ENCODE measurements around the gene NBPF26. TPM values are rescaled to one million over a fixed set of nuclear protein-coding genes. Genes with fewer than 3 reads are reported as not detected.
"Not testable (repeated sequence)": the region's sequence is repeated elsewhere in the genome, so short reads cannot be mapped to it uniquely, and the experiment has no call there.

NBPF26 gene
- total RNA-seq (2014; rRNA removed; shearing (Covaris generic)): 4.9 and 6.4 TPM in 2 replicates

DNA sequence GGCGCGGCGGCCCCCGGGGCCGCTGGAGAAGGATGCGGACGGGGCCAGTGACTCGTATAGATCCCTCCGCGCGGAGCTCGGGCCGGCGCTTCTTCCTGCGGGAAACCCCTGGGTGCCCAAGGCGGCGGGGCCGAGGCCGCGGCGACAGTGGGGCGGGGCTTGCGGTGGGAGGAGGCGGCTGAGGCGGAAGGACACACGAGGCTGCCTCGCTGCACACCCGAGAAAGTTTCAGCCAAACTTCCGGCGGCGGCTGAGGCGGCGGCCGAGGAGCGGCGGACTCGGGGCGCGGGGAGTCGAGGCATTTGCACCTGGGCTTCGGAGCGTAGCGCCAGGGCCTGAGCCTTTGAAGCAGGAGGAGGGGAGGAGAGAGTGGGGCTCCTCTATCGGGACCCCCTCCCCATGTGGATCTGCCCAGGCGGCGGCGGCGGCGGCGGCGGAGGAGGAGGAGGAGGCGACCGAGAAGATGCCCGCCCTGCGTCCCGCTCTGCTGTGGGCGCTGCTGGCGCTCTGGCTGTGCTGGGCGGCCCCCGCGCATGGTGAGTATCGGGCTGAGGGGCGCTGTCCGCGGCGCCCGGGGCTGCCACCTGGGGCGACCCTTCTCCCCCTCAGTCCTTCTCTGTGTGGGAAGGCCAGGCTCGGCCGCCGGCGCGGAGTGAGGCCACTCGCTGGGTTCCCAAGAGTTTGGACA, at the start of gene NBPF26:
TSS of gene NBPF26 (plus strand) at position 231 of the 688 bp plus-strand sequence.
- H3K27me3 ChIP-seq (ENCODE audit: control insufficient read depth, insufficient read depth, low read length); DNase-seq; H3K36me3 ChIP-seq (replicated peaks; ENCODE audit: control insufficient read depth, insufficient read depth, low read length): not testable (repeated sequence)
- H3K4me3 ChIP-seq (ENCODE audit: insufficient read depth, low read depth, low read length): peak within 1 kb of the TSS; percentile 49

DNA sequence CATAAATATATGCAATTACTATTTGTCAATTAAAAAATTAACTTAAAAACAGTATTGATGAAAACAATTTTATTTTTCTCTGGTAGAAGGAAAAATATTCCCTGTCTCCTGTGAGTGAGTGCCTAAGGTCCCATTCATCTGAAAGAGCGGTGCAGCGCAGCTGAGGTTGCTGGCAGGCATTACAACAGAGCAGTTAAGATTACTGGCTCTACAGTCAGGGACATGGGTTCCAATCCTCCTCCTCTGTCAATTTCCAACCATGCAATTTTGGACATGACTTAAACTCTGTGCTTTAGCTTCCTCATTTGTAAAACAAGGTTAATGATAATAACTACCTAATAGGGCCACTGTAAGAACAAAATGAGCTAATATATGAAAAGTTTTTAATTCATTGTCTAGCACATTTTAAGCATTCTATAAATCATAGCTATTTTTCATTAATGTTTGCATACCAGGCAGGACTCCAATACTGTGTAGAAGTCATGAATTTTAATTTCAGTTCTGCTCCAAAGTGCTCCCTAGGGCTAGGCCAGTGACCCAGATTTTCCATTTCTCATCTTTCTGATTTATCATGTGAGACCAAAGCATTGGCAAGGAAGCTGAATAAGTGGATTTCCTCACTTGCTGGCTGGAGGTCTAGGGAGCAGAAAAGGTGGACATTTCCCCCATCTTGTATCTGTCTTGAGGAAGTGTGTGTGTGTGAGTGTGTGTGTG, 43.5 kb upstream of the NBPF26 start:
- not testable (repeated sequence) for H3K36me3 ChIP-seq (replicated peaks; ENCODE audit: control insufficient read depth, insufficient read depth, low read length); DNase-seq; H3K4me3 ChIP-seq (ENCODE audit: insufficient read depth, low read depth, low read length); H3K27me3 ChIP-seq (ENCODE audit: control insufficient read depth, insufficient read depth, low read length)

DNA sequence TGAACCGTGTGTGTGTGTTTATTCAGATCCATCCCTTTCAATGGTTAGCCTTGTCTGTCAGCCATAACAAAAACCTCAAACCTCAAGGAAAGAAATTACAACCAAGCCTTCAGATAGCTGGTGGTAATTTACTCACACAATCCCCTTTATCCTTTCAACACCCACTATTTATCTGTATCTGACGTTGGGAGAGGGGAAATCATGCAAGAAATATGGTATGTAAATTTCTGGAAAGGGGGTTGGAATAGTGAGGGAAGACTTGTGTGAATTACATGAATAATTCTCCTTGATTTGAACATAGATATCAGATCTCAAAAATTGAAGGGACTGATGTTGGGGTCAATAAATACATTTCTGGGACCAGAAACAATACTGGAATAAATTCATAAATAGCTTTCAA, 42.8 kb upstream of the NBPF26 start:
- not testable (repeated sequence) for H3K27me3 ChIP-seq (ENCODE audit: control insufficient read depth, insufficient read depth, low read length); DNase-seq; H3K36me3 ChIP-seq (replicated peaks; ENCODE audit: control insufficient read depth, insufficient read depth, low read length); H3K4me3 ChIP-seq (ENCODE audit: insufficient read depth, low read depth, low read length)

DNA sequence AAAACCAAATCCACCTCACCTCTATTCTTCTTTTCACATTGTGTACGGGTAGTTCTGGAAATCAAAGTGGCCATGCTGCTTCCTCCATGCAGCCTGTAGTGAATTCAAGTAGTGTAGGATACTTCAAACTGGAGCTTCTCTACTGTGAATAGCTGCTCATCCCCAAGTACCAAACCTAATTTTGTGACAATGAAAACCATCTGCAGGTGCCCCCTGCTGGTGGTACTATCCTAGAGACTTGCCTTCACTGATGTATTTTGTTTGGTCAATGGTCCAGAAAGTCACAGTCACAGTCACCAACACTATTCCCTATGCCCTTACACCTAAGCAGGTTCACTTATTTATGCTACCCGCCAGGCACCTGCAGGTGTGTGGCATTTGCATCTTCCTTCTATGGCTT, 39.3 kb upstream of the NBPF26 start:
- H3K4me3 ChIP-seq (ENCODE audit: insufficient read depth, low read depth, low read length); H3K36me3 ChIP-seq (replicated peaks; ENCODE audit: control insufficient read depth, insufficient read depth, low read length); DNase-seq; H3K27me3 ChIP-seq (ENCODE audit: control insufficient read depth, insufficient read depth, low read length): not testable (repeated sequence)

DNA sequence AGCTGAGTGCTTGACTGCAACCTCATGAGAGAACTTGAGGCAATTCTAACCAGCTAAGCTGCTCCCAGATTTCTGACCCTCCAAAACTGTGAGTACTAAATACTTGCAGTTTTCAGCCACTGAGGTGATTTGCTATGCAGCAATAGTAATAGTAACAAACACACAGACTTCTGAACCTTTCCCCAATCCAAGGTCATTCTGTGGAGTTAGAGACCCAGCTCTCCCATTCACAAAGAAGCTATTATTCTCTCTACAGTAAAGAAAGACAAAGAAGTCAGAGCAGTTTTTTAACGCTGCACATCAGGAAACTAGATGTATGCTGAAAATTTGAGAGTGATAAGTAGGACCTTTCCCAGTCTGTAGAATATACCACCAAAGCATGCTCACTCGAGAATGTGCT, 38.1 kb upstream of the NBPF26 start:
- not testable (repeated sequence) for H3K27me3 ChIP-seq (ENCODE audit: control insufficient read depth, insufficient read depth, low read length); DNase-seq

DNA sequence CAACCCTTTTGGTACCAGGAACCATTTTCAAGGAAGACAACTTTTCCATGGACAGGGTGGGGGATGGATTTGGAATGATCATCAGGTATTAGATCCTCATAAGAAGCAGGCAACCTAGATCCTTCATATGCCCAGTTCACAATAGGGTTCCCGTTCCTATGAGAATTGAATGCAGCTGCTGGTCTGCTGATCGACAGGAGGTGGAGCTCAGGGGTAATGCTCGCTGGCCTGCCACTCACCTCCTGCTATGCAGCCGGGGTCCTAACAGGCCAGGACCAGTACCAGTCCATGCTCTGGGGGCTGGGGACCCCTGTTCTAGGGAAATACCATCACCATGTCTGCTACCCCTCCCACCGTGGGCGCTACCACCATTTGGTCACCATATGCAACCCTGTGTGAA, 36.5 kb upstream of the NBPF26 start:
- not testable (repeated sequence) for H3K27me3 ChIP-seq (ENCODE audit: control insufficient read depth, insufficient read depth, low read length); DNase-seq

More for the DNA sequence above, 38.1 kb upstream of the NBPF26 start:
- H3K36me3 ChIP-seq (replicated peaks; ENCODE audit: control insufficient read depth, insufficient read depth, low read length); H3K4me3 ChIP-seq (ENCODE audit: insufficient read depth, low read depth, low read length): not testable (repeated sequence)

DNA sequence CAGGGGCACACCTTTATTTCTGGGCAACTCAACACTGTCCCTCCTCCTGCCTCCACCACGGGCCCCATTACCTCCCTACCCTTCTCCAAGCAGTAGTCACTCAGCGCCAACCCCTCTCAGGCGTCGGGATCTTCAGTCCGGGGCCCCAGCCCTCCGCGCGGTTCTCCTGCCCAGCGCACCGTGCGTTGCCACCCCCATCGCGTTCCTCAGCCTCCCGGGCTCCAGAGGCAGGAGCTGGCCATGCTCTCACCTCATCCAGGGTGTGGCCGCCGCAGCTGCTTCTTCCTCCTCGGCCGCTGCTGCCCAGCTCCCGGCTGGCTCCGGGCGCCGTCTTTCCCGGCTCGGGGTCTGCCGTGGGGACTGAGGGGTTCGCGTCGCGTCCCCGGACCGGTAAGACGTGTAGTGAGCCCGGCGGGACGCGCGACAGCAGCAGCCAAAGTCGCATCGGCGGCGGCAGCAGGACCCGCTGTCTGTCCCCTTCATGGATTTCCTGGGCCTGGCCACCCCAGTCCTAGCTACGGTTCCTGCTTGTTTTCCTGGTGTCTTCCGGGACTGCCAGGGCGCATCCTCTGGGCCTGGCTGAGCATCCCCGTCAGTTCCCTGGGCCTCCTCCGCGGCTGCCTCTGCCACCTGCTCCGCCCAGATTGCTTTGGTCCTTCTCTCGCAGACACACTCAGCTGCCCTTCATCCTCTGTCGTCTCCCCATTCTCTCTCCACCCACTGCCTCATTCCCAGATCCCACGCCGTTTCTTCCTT, 22.8 kb upstream of the NBPF26 start:
- not testable (repeated sequence) for DNase-seq; H3K4me3 ChIP-seq (ENCODE audit: insufficient read depth, low read depth, low read length)

More for the DNA sequence above, 36.5 kb upstream of the NBPF26 start:
- H3K4me3 ChIP-seq (ENCODE audit: insufficient read depth, low read depth, low read length); H3K36me3 ChIP-seq (replicated peaks; ENCODE audit: control insufficient read depth, insufficient read depth, low read length): not testable (repeated sequence)

DNA sequence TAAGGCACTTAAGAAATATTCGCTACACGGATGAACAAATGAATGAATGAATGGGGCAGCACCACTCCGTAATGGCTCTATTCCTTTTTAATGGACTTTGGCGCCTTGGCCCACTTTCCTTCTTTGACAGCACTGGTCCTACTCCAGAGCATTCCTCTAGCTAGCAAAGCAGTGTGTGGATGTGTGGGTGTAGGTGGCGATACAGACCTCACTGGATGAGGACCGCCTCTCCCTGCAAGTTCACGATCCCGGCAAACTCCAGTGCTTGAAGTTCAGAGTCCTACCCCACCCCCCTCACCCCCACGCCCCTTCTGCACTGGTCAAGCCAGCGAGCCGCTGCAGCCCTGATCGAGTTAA, 409 bp upstream of the NBPF26 start:
- not testable (repeated sequence) for H3K4me3 ChIP-seq (ENCODE audit: insufficient read depth, low read depth, low read length); H3K27me3 ChIP-seq (ENCODE audit: control insufficient read depth, insufficient read depth, low read length); DNase-seq; H3K36me3 ChIP-seq (replicated peaks; ENCODE audit: control insufficient read depth, insufficient read depth, low read length)

More for the DNA sequence above, 22.8 kb upstream of the NBPF26 start:
- H3K27me3 ChIP-seq (ENCODE audit: control insufficient read depth, insufficient read depth, low read length); H3K36me3 ChIP-seq (replicated peaks; ENCODE audit: control insufficient read depth, insufficient read depth, low read length): not testable (repeated sequence)

DNA sequence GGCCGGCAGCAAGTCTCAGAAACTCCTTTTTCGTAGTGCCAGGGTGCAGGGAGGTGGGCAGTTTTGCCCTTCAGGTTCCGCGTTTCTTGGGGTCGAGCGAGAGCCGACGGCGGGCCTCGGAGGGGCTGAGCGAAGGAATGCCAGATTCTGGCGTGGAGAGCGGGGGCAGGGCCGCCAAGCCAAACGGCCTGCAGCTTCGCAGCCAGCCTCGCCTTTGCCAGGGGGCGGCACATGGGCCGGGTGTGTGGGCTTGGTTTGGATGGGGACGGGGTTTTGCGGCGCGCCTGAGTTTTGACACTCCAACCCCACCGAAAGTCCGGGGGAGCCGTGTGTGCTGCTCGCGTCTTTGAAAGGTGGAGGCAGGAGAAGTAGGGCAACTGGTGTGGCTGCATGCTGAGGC, 762 bp downstream of the NBPF26 start:
- not testable (repeated sequence) for H3K36me3 ChIP-seq (replicated peaks; ENCODE audit: control insufficient read depth, insufficient read depth, low read length); H3K27me3 ChIP-seq (ENCODE audit: control insufficient read depth, insufficient read depth, low read length); DNase-seq
- peak overlapping the region; percentile 49 for H3K4me3 ChIP-seq (ENCODE audit: insufficient read depth, low read depth, low read length)

DNA sequence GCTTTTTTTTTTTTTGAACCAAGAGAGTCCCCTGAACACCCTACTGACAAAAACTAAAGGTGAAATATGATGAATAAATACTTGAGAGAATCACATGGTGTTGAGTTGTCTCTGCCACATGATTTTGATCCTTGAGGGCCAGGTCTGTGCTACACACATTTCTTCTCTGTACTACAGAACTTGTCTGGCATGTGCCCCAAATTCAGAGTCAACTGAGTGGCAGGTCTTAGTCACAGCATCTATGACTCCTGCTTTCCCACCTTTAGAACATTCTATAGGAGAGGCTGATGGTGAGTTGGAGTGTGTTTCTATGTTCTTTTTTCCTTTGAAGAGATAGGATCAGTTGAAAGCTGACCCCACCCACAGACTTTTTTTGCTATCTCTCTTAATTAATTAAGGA, 5.1 kb downstream of the NBPF26 start:
- H3K4me3 ChIP-seq (ENCODE audit: insufficient read depth, low read depth, low read length); H3K27me3 ChIP-seq (ENCODE audit: control insufficient read depth, insufficient read depth, low read length); DNase-seq; H3K36me3 ChIP-seq (replicated peaks; ENCODE audit: control insufficient read depth, insufficient read depth, low read length): not testable (repeated sequence)

DNA sequence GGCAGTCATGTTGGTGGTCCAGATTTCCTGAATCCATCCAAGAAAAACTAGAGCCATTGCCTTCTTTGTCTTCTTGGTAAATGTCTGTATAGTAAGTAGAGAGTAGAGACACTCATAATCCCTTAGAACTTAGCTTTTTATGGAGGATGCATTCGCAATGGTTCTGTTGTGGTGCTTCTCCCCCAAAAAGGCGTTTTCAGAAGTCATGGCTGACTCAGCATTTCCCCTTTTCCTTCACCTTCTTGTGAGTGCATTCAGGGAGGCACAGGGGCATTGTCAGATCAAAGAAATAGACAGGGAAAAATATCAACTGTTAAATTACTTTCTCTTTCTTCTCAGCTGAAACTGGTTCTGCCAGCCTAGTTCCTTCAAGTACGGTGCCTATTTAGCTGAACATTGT, 45.3 kb downstream of the NBPF26 start:
- H3K4me3 ChIP-seq (ENCODE audit: insufficient read depth, low read depth, low read length); H3K27me3 ChIP-seq (ENCODE audit: control insufficient read depth, insufficient read depth, low read length); DNase-seq; H3K36me3 ChIP-seq (replicated peaks; ENCODE audit: control insufficient read depth, insufficient read depth, low read length): not testable (repeated sequence)

DNA sequence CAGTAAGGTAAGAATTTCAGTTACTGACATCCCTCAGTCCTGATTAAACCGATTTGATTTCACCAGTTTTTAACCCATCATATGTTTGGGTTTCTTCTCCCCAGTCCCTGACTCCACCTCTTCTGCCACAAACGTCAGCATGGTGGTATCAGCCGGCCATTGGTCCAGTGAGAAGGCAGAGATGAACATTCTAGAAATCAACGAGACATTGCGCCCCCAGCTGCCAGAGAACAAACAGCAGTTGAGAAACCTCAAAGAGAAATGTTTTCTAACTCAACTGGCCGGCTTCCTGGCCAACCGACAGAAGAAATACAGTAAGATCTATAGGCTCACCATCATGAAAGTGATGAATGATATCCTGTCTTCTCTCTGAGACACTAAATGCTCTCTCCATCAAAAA, 81.7 kb downstream of the NBPF26 start:
- not testable (repeated sequence) for H3K36me3 ChIP-seq (replicated peaks; ENCODE audit: control insufficient read depth, insufficient read depth, low read length); H3K4me3 ChIP-seq (ENCODE audit: insufficient read depth, low read depth, low read length); H3K27me3 ChIP-seq (ENCODE audit: control insufficient read depth, insufficient read depth, low read length); DNase-seq

DNA sequence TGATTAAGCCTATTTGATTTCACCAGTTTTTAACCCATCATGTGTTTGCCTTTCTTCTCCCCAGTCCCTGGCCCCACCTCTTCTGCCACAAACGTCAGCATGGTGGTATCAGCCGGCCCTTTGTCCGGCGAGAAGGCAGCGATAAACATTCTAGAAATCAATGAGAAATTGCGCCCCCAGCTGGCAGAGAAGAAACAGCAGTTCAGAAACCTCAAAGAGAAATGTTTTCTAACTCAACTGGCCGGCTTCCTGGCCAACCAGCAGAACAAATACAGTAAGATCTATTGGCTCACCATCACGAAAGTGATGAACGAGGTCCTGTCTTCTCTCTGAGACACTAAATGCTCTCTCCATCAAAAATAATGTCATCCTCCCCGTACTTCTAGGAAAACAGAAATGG, 88.1 kb downstream of the NBPF26 start:
- not testable (repeated sequence) for H3K27me3 ChIP-seq (ENCODE audit: control insufficient read depth, insufficient read depth, low read length); H3K36me3 ChIP-seq (replicated peaks; ENCODE audit: control insufficient read depth, insufficient read depth, low read length); H3K4me3 ChIP-seq (ENCODE audit: insufficient read depth, low read depth, low read length); DNase-seq

DNA sequence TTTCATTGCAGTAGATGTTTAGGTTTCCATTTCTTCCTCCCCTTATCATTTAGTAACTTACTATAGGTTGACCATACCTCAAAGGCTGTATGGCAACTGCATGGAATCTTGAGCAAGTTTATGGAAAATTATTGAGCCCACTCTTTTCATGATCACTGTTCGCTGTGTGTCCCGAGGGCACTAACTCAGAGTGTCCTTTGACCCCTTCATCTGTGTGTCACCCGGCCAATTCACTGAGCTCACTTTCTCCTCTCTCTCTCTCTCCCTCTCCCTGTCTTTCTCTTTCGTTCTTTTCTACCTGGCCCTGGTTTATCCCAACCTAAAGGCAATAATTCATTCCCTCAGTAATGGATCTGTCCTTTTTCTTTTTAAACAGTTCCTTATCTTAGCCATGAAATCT, 101.3 kb downstream of the NBPF26 start:
- not testable (repeated sequence) for DNase-seq; H3K4me3 ChIP-seq (ENCODE audit: insufficient read depth, low read depth, low read length); H3K27me3 ChIP-seq (ENCODE audit: control insufficient read depth, insufficient read depth, low read length); H3K36me3 ChIP-seq (replicated peaks; ENCODE audit: control insufficient read depth, insufficient read depth, low read length)

DNA sequence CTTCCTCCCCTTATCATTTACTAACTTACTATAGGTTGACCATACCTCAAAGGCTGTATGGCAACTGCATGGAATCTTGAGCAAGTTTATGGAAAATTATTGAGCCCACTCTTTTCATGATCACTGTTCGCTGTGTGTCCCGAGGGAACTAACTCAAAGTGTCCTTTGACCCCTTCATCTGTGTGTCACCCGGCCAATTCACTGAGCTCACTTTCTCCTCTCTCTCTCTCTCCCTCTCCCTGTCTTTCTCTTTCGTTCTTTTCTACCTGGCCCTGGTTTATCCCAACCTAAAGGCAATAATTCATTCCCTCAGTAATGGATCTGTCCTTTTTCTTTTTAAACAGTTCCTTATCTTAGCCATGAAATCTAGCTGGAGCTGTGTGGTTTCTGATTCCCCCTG, 102.9 kb downstream of the NBPF26 start:
- not testable (repeated sequence) for DNase-seq; H3K36me3 ChIP-seq (replicated peaks; ENCODE audit: control insufficient read depth, insufficient read depth, low read length); H3K27me3 ChIP-seq (ENCODE audit: control insufficient read depth, insufficient read depth, low read length); H3K4me3 ChIP-seq (ENCODE audit: insufficient read depth, low read depth, low read length)
